NCI-H82 treated with DMSO at 0.1 percent for 48 hours (cell line): ENCODE measurements around the gene MET.

ENCODE experiments used
- DNase-seq: peaks from one replicate; lab custom pipeline; 2025; ENCODE audit not compliant: unreplicated experiment; lab: John Stamatoyannopoulos, UW

Gene MET

DNA sequence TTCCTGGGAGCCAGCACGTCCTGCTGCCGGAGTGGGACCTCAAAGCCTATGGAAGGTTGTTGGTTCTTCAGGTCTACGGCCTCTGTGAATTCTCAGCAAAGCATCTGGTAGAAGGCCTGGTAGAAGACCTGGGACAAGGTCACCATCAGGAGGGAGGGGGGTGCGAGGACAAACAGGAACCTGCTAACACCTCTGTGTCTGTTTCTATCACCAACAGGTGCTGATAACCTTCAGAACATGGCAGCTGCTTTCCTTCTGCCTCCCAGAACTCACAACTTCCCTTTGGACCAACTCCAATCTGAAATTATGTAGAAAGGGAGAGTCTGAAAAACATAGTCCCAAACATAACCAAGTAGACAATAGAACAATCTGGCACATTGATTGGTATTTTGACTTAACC lies 8.3 kb upstream of the MET start:
- DNase-seq: no peak

DNA sequence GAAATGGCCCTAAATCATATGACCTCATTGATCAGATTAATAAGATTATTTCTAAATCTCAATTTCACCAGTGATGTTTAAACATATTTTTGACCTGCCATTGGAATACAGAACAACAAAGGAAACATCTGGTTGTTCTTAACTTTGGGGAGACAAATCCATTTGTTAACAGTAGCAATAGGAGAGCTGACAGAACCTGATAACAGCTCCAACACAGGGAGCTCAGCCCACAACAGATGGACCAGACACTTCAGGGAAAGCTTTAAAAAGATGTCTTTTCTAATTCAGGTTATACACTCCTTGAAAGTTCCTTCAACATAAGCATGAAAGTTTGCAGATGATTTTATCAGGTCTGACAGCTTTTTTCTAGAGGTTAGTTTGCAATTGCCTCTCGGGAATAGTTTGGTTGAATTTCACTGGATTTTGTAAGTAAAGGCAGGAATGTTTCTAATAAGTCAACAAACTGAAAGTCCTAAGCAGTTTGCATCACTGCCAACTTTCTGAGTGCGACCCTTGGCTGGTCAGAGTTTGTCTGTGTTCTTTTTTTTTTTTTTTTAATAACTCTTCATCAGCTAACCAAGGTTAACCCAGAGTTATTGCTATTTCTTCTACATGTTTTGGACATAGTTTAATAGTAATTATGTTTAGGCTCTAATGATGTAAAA lies 6.5 kb upstream of the MET start:
- DNase-seq: no peak

DNA sequence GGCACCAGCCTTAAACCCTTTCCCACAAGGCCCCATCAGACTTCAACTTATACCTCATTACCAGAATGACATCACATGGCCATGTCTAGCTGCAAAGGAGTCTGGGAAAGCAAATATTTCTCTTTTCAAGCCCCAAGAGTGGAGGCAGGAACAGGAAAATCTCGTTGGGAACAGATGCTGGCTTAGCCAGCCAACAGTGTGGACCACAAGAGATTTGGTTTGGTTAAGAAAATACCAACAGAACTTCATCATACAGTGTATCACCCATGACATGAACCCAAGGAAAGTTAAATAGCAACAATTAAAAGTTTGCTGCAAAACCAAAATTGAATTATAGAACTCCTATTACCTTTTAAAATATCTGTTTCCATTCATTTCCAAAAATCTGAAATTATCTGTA lies 2.2 kb upstream of the MET start:
- DNase-seq: no peak

DNA sequence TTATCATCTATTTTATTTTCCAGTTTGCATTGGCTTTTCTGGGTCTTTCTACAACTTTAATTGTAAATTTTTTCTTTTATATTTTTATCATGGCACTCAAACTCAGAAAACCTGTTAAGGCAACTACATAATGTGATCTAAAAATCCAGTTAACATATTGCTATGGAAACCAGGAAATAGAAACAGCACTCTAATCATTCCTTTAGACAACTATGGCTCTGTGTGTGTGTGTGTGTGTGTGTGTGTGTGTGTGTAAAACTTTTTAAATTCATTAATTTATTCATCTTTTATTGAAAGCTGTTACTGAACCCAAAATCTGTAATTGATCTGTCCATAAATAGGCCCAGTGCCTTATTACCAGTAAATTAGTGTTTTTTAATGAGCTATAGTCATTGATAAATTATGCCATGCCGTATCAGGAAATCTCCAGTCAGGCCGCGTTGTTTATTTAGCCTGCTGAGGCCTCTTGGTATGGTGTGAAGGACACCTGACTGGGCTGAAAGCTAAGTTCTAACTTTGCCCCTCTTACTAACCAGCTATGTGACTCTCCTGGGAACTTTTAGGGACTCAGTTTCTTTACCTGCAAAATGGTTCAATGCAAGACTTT lies 1.5 kb upstream of the MET start:
- DNase-seq: no peak

GRCh38 chr7:116671111-116671510 lies 885 bp upstream of the MET start:
- DNase-seq: no peak

DNA sequence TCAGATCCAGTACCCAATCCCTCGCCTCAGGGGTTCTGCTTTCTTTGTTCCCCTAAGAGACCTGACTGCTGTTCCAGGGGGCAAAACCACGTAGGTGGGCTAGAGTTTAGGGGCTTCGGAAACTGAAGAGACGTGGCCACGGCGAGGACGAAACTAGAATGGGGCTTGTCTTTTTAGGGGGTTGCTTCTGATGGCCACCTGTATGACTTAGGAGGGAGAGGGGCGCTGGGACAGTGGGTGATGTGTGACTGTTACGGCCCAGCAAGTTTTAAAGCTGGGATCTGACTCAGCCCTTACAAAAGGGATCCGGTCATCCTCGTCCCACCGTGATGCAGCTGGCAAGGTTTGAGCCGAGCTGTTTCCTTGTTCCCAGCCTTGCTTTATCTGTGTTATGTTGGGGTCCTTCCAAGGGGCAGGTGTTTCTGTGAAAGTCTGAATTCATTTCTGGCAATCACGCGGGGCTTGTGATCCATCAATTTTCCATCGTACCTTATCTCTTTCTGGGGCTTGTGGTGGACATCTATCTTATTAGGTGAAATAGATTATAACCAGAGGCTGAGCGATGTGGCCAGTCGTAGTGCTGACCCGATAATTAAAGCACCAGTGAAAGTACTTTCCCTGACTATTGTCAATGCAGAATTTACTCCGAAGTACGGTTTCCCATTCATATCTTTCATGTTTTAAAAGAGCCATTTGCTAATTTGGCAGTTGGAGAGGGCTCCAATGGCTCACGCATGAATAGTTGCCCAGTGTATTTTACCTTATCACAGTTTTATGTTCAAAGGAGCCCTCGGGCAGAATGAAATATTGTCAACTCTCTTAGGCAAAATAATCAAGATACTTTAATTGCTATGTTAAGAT lies 830 bp downstream of the MET start:
- DNase-seq: no peak

DNA sequence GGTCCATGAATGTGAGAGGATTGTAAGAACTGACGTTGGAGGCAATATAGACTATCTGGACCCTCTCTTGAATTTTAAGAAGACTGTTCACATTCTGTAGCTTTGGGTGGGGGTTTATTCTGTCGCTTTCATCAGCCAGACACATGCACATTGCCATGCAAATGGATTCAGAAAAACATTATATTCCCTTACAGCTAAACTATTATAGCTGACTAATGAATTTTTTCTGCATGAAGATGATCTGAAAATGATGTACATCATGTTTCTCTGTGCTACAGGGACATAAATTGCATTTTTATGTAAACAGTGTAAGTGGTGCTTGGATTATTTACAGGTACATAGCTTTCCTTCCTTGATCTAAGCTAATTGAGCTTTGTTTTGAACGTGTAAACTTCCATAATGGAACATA lies 1.5 kb downstream of the MET start:
- DNase-seq: no peak

DNA sequence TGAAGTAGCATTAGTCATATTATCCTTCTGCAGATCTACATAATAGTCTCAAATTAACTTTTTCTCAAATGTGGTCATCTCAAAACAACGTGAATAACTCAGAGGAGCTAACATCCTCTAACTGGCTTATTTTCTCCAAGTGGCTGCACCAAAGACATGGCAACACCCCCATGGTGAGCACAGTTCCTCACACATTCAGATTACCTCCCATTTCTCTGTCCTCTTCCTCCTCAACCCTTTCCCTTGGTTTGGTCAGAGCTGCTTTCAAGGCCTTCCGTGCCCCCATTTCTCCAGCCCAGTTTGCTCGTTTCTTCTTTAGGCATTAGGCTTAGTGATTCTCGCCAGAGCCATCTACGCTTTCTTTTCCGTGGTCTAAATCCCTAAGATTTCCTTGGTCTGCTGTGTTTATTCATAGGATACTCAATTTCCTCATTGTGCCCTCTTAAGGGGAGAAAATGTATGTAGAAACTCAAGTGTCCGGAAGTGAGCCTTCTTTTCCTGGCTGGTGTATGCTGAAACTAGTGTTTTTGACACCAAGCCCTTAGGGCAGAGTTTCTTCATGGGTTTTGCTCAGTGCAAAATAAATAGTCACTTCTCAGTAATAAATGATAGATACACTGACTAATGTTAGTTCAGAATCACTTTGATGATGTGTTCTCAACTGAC lies 2.6 kb downstream of the MET start:
- DNase-seq: no peak

GRCh38 chr7:116675812-116676355 lies 3.9 kb downstream of the MET start:
- DNase-seq: no peak

- DNase-seq: no peak
These were observed 6.8 kb downstream of the MET start for GRCh38 chr7:116678780-116679179.

GRCh38 chr7:116679500-116679899 lies 7.5 kb downstream of the MET start:
- no peak for DNase-seq

DNA sequence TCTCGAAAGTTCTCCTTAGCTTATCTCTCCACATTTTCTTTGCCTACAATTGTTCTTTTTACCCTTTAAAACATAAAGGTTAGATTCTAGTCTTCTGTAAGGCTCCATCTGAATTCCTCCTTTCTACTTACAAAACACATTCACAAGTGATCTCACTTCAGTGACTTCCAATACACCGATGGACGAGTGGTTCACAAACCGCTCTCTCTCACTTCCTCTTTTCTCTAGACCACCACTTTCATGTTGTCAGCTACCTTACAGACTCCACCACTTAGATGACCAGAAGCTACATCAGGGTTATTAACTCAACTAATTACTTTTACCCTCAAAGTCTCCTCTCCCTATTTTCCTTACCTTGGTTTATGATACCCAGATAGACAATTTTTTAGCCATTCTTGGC lies 11.8 kb downstream of the MET start:
- DNase-seq: no peak

GRCh38 chr7:116686033-116686432 lies 14.0 kb downstream of the MET start:
- no peak for DNase-seq

DNA sequence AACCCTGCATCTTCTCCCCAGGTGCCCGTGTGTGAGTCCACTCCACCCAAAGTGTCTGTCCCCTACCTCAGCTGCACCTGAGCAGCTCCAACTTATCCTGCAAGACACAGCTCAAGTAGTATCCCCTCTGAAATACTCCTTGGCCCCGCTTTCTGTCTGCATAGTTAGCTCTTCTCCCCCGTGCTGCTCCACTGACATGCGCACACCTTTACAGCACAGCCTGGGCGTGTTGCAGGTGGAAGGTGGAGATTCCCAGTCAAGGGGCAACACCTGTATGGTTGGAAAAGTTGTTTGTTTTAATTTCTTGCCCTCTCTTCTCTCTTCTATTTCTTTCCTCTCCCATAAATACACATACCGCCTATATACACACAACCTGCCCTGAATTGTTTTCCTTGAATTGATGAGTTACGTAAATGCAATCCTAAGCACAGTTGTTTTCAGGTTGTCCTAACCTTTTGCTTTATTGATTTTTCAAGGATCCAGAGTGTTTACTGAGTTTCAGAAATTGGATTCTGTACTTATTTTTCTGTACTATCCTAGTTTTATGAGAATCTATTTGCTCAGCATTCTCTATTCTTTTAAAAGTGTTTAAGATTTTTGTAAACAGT lies 14.9 kb downstream of the MET start:
- DNase-seq: no peak

DNA sequence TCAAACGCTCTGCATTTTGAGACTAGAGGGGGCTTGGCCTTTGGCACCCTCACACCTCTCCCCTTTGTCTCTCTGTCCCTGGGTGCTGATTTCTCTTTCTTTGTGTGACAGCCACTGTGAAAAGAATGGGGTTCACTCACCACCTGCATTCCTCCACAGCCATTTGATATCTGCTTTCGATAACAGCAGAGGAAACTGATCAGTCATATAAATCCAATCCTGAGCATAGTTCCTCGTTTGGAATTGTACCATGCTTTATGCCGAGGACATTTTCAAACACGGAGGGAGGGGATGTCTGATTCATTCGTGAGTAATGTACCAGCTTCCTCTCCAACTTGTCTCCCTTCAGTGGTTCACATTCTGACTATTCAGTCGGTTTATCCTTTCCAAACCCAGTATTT lies 15.8 kb downstream of the MET start:
- DNase-seq: no peak

DNA sequence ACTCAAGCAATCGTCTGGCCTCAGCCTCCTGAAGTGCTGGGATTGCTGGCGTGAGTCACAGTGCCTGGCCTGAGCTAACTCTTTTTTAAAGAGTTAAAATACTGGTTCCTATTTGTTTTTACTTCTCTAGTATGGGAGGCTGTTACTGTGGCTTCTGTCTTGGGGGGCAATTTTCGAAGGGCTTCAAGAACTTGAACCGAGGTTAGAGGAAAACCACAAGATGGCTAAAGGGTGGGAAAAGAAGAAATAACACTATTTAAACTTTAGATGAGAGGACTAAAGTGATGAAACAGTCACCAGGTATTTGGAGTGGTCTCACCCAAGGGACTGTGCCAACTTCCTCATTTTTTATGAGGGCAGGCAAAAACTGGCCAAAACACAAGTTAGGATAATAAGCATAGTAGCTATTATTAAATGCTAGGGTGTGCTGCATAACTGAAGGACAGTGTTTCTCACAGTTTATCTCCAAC lies 17.8 kb downstream of the MET start:
- DNase-seq: no peak

GRCh38 chr7:116691664-116692063 lies 19.7 kb downstream of the MET start:
- no peak for DNase-seq

DNA sequence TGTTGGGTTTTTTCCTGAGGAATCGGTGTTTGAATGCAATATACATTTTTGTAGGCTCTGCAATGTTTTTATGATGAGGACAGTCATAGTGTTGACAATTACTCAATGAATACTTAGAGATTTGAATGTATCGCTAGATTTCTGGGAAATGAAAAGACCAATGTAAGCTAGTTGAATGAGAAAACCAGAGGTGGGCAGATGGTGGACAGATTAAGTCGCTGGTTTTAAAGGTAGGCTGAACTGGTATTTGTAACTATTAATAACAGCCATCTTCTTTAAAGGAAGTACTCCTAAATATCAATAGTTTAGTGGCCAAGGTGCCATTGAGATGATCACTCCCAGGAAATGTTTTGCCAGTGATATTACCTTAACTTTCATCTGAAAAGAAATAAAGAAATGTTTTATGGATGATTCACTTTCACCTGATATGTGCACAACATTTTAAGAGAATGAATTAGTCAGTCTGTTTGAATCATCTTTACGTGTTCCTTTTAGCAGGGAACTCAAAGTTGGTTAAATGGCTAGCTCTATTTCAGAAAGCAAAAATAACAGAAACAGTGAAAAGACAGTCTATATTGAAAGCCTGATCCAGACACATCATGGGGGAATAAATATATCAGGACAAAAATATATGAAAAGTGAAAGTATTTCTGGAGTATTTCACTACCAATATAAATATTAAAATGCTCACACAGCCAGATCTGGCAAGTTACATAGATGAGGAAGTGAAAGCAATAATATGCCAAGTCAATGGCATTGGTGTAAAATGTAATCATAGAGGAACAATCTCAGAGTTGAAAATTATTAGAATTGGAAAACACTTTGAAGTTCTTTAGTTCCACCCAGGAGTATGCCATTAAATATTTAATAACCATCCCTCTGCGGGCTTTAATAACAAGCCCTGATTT lies 20.7 kb downstream of the MET start:
- no peak for DNase-seq

GRCh38 chr7:116696707-116697106 lies 24.7 kb downstream of the MET start:
- DNase-seq: no peak

GRCh38 chr7:116697152-116697551 lies 25.2 kb downstream of the MET start:
- DNase-seq: no peak
